Embryonic facial prominence (tissue), 1 donor: ENCODE results near the gene PCBP2.

Experiments
- DNase-seq: peaks from one replicate; pipeline ENCODE4 v3.0.0-alpha.2; 2016; ENCODE audit errors: extremely low spot score

PCBP2 gene

GRCh38 chr12:53508534-53509170 is 56.8 kb downstream of the PCBP2 start:
- DNase-seq, result peak; percentile 54

- no peak for DNase-seq
Observed at GRCh38 chr12:53510181-53510812, 58.4 kb downstream of the PCBP2 start.

- DNase-seq, result no peak
Observed at GRCh38 chr12:53513712-53514410, 62.0 kb downstream of the PCBP2 start.

GRCh38 chr12:53514628-53515290 is 62.9 kb downstream of the PCBP2 start:
- no peak for DNase-seq

GRCh38 chr12:53515291-53515680 is 63.4 kb downstream of the PCBP2 start:
- no peak for DNase-seq

- no peak for DNase-seq
Observed at GRCh38 chr12:53516758-53517455, 65.0 kb downstream of the PCBP2 start.

- DNase-seq, result no peak
Observed at GRCh38 chr12:53518381-53518780, 66.5 kb downstream of the PCBP2 start.

GRCh38 chr12:53523131-53523530 is 71.2 kb downstream of the PCBP2 start:
- no peak for DNase-seq

GRCh38 chr12:53524476-53524875 is 72.6 kb downstream of the PCBP2 start:
- DNase-seq, result no peak

- no peak for DNase-seq
Observed at GRCh38 chr12:53530061-53530460, 78.2 kb downstream of the PCBP2 start.
